Nephron progenitor cell (in vitro differentiated cells): ENCODE data around the gene STAC.

ENCODE experiments used
- DNase-seq: peaks from one replicate; pipeline ENCODE4 v3.0.0; 2021
- H3K27ac Mint-ChIP-seq: 2 replicates; pipeline ENCODE4 v1.8.0; 2021; ENCODE audit warnings: mild to moderate bottlenecking, moderate library complexity, mixed read lengths
- H3K27me3 Mint-ChIP-seq: 2 replicates; pipeline ENCODE4 v1.8.0; 2021; ENCODE audit warnings: mild to moderate bottlenecking, low read depth, mixed read lengths; ENCODE audit not compliant: poor library complexity
- H3K36me3 Mint-ChIP-seq: 2 replicates; pipeline ENCODE4 v1.8.0; 2021; ENCODE audit warnings: low read depth, mixed read lengths
- H3K4me1 Mint-ChIP-seq: 2 replicates; pipeline ENCODE4 v1.8.0; 2021; ENCODE audit warnings: mixed read lengths
- H3K4me3 Mint-ChIP-seq: 2 replicates; pipeline ENCODE4 v1.8.0; 2021; ENCODE audit warnings: mild to moderate bottlenecking, moderate library complexity, mixed read lengths
- H3K9me3 Mint-ChIP-seq: 2 replicates; pipeline ENCODE4 v1.8.0; 2021; ENCODE audit warnings: mild to moderate bottlenecking, moderate library complexity, mixed read lengths
- TF ChIP-seq, protein P1 (sequence below): fragments of 200-600 bp; sonication (generic); IDR thresholded peaks from 2 replicates; pipeline ENCODE4 v1.5.0; 2021; ENCODE audit warnings: antibody characterized with exemption

STAC gene

DNA sequence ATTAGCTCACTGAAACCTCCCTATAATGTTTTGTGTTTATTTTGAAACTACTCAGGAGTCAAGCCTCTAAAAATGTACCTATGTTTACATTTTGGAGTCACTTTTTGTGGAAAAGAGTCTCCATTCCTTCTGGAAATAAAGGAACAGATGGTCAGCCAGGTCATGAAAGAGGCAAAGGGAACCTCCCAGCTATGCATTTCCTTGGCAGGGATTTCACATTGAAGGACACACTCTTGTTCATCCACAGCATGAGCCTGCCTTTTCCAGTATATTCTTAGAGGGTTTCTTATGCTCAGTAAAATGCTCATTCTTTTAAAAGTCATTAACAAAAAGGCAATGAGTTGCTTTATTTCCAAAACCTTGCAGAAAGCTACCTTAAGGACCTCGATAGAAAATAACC is 20.8 kb downstream of the STAC start:
- peaks cover 16% of the 10 kb centered on the region for H3K27me3 Mint-ChIP-seq
- no peaks in the 10 kb centered on the region for H3K9me3 Mint-ChIP-seq
- H3K4me1 Mint-ChIP-seq = no peaks in the 10 kb centered on the region
- no peaks in the 10 kb centered on the region for H3K36me3 Mint-ChIP-seq
- TF ChIP-seq, protein P1, sequence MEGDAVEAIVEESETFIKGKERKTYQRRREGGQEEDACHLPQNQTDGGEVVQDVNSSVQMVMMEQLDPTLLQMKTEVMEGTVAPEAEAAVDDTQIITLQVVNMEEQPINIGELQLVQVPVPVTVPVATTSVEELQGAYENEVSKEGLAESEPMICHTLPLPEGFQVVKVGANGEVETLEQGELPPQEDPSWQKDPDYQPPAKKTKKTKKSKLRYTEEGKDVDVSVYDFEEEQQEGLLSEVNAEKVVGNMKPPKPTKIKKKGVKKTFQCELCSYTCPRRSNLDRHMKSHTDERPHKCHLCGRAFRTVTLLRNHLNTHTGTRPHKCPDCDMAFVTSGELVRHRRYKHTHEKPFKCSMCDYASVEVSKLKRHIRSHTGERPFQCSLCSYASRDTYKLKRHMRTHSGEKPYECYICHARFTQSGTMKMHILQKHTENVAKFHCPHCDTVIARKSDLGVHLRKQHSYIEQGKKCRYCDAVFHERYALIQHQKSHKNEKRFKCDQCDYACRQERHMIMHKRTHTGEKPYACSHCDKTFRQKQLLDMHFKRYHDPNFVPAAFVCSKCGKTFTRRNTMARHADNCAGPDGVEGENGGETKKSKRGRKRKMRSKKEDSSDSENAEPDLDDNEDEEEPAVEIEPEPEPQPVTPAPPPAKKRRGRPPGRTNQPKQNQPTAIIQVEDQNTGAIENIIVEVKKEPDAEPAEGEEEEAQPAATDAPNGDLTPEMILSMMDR = no peak
- H3K27ac Mint-ChIP-seq = no peak overlapping the region
- no peak for DNase-seq
- no peak overlapping the region for H3K4me3 Mint-ChIP-seq

DNA sequence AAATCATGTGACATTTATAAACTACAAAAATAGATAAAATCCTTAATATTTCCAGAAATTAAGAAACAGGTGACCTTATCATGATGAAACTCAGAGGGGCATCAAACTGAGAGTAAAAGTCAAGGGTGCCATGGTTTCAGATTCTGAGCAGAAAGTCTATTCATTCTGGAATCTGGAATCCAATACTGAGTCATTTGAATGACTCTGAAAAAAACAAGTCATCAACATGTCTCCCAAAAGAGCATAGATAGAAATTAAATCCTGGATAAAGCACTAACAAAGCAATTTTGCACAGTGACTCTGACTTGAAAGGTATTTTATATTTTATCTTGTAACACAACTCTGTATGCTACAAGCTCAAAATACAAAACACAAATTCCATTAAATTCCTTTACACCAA is 23.4 kb downstream of the STAC start:
- H3K4me1 Mint-ChIP-seq = no peaks in the 10 kb centered on the region
- H3K4me3 Mint-ChIP-seq = no peak overlapping the region
- no peaks in the 10 kb centered on the region for H3K36me3 Mint-ChIP-seq
- H3K27me3 Mint-ChIP-seq = peaks cover 10% of the 10 kb centered on the region
- H3K27ac Mint-ChIP-seq = no peak overlapping the region
- TF ChIP-seq, protein P1 = no peak
- no peaks in the 10 kb centered on the region for H3K9me3 Mint-ChIP-seq
- no peak for DNase-seq

DNA sequence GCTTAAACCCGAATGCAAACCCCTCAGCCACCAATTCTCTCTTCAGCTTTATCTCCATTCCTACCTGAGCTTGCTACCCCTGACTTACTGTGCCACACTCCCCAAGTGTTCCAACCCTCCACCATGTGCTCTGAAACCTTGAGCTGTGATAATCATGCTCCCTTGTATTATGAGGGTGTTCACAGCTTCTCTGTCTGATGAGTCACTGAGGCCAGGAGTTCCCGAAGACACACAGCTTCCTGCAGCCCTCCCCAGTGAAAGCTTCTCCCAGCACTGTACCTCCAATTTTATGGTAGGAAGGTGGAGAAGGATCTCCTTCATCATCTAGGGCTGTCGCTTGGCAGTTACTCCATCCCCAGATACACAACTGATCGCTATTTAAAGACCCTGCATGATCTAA is 24.9 kb downstream of the STAC start:
- Mint-ChIP-seq H3K27me3 (peaks cover 6% of the 10 kb centered on the region), H3K27ac (no peak overlapping the region), H3K36me3 (no peaks in the 10 kb centered on the region), H3K4me3 (no peak overlapping the region), H3K9me3 (no peaks in the 10 kb centered on the region), H3K4me1 (no peaks in the 10 kb centered on the region)
- no peak for DNase-seq
- TF ChIP-seq, protein P1 = no peak

DNA sequence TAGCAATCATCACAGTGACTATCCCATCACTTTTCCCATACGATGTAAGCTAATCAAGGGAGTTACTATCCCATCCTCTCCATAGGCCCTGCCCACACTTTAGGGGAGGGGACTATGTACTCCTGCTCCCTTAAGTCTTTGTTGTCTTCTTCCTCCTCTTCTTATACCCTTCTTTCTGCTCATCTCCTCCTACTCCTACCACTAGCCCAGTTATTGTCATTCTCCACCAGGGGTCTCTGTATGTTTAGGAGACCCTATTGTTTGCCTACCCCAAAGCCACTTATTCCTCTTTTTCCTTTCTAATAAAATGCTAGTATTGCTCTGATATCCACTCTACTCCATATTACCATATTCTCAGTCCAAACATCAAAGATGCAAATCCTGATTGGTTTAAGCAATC is 27.8 kb downstream of the STAC start:
- no peaks in the 10 kb centered on the region for H3K4me1 Mint-ChIP-seq
- H3K27ac Mint-ChIP-seq = no peak overlapping the region
- no peak for DNase-seq
- TF ChIP-seq, protein P1 = peak; percentile 25
- no peak overlapping the region for H3K4me3 Mint-ChIP-seq
- H3K9me3 Mint-ChIP-seq = no peaks in the 10 kb centered on the region
- no peaks in the 10 kb centered on the region for H3K36me3 Mint-ChIP-seq
- no peaks in the 10 kb centered on the region for H3K27me3 Mint-ChIP-seq

DNA sequence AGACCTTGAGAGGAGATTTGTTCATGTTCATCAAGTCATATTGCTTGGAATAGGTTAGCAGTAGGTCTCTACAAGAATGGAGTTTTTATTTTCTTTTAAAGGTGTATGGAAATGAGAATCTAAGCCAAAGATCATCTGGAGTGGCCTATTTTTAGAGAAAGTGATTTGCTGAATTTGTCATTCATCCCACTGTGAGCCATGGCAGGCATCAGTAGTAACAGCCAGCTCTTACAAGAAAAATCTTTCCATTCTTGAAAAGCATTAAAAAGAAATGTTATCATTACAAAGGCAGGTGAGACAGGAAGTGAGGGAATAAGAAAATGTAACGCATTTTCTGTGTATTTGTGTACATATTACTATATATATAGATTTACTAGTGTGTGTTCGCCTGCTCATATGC is 29.6 kb downstream of the STAC start:
- peaks cover 2% of the 10 kb centered on the region for H3K9me3 Mint-ChIP-seq
- H3K27ac Mint-ChIP-seq = no peak overlapping the region
- no peak overlapping the region for H3K4me3 Mint-ChIP-seq
- H3K36me3 Mint-ChIP-seq = no peaks in the 10 kb centered on the region
- H3K27me3 Mint-ChIP-seq = no peaks in the 10 kb centered on the region
- no peaks in the 10 kb centered on the region for H3K4me1 Mint-ChIP-seq
- TF ChIP-seq, protein P1 = no peak
- no peak for DNase-seq

DNA sequence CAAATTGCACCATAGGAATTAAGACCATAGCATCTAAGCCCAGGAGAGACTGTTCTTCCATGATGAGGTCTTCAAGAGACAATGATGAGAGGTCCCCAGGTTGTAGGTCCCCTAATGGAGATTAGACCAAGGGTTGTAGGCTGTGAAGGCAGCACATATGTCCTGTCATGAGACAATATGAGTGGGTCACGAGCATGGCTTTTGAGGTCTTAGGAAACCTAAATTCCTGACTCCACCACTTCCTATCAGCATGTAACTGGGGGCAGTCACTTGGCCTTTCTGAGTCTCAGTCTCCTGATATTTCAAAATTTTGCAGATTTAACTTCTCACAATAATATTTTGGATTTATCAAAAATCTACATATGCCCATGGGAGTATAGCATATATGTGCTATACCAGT is 31.3 kb downstream of the STAC start:
- TF ChIP-seq, protein P1 = no peak
- H3K27ac Mint-ChIP-seq = no peak overlapping the region
- no peak for DNase-seq
- H3K27me3 Mint-ChIP-seq = no peaks in the 10 kb centered on the region
- peaks cover 14% of the 10 kb centered on the region for H3K9me3 Mint-ChIP-seq
- H3K4me3 Mint-ChIP-seq = no peak overlapping the region
- peaks cover 7% of the 10 kb centered on the region for H3K36me3 Mint-ChIP-seq
- H3K4me1 Mint-ChIP-seq = no peaks in the 10 kb centered on the region
